Stimulated activated CD8-positive, alpha-beta memory T cell treated with anti-CD3 and anti-CD28 coated beads, Interleukin-12 subunit alpha, Interleukin-12 subunit beta, amount 100 ng/mL, for 24 hours (primary cell): ENCODE data around the gene OR4E2.
"Not testable (repeated sequence)": the region's sequence is repeated elsewhere in the genome, so short reads cannot be mapped to it uniquely, and the experiment has no call there.

Experiments
- DNase-seq: peaks from one replicate; pipeline ENCODE4 v3.0.0-alpha.2; 2020; ENCODE audit errors: extremely low read depth

The OR4E2 gene

DNA sequence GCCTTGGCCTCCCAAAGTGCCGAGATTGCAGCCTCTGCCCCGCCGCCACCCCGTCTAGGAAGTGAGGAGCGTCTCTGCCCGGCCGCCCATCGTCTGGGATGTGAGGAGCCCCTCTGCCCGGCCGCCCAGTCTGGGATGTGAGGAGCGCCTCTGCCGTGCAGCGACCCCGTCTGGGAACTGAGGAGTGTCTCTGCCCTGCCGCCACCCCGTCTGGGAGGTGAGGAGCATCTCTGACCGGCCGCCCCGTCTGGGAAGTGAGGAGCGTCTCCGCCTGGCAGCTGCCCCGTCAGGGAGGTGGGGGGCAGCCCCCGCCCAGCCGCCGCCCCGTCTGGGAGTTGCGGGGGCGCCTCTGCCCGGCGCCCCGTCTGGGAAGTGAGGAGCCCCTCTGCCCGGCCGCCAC lies 44.0 kb downstream of the OR4E2 start:
- not testable (repeated sequence) for DNase-seq

DNA sequence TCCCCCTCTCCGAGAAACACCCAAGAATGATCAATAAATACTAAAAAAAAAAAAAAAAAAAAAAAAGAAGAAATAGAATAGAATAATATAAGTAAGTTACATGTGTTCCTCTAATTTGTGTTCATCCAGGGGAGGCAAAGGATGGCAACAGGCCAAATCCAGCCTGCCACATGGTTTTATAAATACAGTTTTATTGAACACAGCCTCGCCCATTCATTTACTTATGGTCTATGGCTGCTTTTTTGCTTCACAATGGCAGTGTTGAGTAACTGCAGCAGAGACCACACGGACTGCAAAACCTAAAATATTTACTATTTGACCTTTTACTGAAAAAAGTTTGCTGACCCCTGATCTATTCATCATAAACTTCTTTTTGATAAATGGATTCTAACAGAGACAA lies 44.9 kb downstream of the OR4E2 start:
- not testable (repeated sequence) for DNase-seq

DNA sequence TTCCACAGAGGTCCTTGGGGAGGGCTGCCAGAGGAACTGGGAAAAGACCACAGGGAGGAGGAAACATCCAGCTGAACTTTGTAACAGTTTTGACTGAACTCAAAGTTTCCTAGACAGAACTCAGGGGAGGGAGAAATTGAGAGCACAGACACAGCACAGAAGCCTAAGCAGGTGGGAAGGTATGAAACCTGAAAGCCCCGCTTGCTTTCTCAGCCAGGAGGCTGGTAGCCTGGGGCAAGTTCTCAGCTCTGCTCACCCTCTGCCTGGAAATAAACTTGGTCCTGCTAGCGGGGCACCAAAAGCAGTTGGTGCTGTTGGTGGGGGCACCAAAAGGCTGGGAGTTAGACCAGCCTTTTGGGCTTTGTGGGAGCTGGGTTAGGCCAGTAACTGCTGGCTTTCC lies 45.9 kb downstream of the OR4E2 start:
- DNase-seq, result no peak

DNA sequence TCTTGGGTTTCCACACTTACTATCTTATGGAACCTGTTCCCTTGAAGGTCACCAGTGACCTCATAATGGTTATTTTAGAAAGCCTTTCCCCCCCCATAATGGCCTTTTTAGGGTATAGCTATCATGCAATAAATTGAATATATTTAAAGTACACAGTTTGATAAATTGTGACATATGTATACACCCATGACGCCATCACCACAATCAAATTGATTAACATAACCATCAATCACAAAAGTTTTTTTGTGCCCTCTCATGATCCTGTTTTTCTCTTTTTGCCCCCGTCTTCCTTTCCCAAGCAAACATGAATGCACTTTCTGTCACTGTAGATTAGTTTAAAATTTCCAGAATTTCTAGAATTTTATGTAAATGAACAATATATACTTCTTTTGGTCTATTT lies 48.7 kb downstream of the OR4E2 start:
- no peak for DNase-seq

DNA sequence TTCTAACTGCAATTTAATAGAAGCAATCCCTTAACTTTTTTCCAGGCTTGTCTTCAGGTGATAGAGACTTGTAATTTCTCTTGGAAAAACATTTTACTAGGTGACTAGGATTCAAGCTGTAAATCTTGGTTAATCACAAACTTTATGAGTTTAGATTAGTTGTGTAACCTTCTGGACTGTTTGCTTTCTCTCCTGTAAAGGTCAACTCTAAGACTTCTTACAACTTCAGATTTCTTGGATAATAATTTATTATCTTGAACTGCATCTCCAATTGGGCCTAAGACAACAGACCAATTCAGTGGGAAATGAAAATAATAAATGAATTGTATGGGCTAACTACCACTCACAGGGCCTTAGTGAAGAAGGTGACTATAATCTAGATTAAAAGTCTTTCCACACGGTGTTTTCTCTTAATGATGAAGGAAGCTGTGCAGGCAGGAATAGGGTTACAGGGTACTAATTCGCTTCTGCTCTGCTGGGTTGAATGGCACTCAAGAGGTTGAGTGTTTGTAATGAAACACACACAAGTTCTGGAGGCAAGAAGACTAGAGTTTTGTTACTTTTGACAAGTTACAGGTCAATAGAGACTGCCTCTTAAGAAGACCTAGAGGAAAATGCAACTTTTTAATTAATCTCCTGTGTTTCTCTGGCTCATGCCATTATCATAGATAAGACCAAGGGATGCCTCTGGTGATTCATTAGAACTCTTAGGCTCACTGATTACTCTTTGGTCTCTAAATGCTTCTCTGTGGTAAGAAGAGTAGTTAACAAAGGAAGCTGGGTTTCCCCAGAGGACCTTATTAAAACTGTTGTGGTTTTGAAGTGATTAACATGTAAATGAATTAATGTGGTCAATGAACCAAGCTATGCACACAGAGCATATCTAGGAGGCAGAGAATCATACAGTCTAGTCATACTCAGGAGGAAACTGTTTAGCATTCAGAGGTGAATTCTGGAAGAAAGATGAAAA lies 50.0 kb downstream of the OR4E2 start:
- DNase-seq, result no peak

DNA sequence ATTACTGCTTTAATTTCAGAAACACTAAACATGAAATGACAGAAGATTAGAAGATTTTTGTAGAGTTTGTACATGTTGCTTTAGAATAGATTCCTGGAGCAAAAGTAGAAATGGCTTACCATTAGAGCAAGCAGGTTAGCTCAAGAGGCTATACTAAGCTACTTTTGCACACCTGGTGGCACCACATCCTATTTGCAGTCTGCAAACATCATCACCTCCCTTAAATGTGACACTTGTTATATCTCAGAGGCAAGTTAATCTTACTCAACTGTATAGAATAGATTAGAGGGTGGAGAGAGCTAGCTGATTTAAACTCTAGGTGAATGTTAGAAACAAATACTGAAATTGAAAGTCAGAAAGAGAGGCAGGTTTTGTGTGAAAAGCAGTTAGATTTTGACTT lies 50.7 kb downstream of the OR4E2 start:
- DNase-seq, result no peak

DNA sequence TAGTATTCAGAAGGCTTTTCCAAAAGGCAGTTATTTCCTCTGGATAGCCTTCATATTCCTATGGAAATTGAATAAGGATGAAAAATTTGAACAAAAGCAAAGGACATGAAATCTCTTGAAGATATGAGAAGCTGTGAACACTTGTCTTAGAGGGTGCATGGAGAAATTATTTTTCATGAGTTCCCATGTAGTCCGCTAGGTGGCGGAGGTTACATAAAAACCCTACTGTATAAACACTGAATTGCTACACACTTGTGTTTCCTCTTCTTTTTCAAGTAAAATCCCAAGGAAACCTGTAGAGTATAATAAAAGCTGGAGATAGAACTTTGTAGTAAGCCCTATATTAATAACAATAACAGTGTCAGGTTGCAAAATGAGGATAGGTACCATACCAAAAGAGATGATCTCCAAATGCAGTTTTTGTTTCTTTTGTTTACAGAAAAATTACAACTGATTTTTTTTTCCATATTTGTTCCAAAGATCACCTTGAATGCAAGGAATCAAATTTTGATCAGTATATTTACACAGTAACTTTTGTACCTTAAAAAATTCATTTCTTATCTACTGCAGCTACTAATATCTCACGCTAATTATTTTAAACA lies 57.8 kb downstream of the OR4E2 start:
- DNase-seq, result no peak

DNA sequence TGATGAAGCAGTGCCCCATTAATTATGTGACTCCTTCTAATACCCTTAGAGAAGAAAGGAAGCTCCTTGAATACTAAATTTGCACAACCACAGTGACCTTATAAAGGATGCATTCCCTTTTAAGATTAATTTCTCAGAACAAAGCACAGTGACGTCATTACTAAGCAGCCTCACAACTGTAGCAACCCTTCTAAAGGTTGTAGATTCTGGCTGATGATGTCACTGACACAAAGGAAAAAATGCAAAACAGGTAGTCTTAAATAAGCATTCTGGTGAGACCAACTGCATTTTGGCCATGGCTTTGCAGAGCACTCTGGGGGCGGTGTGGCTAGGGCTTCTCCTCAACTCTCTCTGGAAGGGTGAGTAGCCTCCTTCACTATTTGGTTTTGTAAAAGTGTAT lies 58.4 kb downstream of the OR4E2 start:
- no peak for DNase-seq

DNA sequence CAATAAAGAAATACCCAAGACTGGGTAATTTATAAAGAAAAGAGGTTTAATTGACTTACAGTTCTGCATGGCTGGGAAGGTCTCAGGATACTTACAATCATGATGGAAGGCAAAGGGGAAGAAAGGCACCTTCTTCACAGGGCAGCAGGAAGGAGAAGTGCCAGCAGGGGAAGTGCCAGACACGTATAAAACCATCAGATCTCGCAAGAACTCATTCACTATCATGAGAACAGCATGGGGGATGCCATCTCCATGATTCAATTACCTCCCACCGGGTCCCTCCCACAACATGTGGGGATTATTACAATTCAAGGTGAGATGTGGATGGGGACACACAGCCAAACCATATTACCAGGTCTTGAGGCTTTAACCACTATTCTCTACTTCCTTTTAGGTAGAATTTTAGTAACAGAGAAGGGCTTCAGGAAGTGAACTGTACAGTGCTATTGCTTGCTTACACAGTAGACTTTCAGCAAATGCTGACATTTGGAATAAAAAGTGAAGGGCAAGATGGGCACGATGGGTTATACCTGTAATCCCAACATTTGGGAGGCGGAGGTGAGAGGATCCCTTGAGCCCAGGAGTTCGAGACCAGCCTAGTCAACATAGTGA lies 60.8 kb downstream of the OR4E2 start:
- DNase-seq, result no peak
